SK-N-SH (cell line): ENCODE results near the gene LGI4.

ENCODE experiments used
- CTCF ChIP-seq: fragments of 200-600 bp; sonication (generic); IDR thresholded peaks from 2 replicates; pipeline ENCODE4 v1.6.1; 2017; ENCODE audit warnings: antibody characterized with exemption, mild to moderate bottlenecking, moderate library complexity
- REST ChIP-seq: IDR thresholded peaks from 2 replicates; pipeline ENCODE4 v1.6.1; 2012; ENCODE audit warnings: mild to moderate bottlenecking, low read depth, low read length, moderate library complexity
- TEAD4 ChIP-seq: IDR thresholded peaks from 2 replicates; pipeline ENCODE4 v1.4.0; 2012; ENCODE audit warnings: mild to moderate bottlenecking, borderline replicate concordance; ENCODE audit not compliant: insufficient read depth
- YY1 ChIP-seq: IDR thresholded peaks from 2 replicates; pipeline ENCODE4 v1.4.0; 2012; ENCODE audit warnings: low read depth, mild to moderate bottlenecking
- ZBTB33 ChIP-seq: IDR thresholded peaks from 2 replicates; pipeline ENCODE4 v1.4.0; 2012; ENCODE audit warnings: low read depth, borderline replicate concordance

GRCh38 chr19:35116072-35116801 lies 18.6 kb downstream of the LGI4 start:
- TF ChIP-seq REST: no peak
- no peak for TF ChIP-seq YY1
- TF ChIP-seq ZBTB33: no peak
- TF ChIP-seq CTCF: no peak
- TF ChIP-seq TEAD4: no peak
